Right cardiac atrium (tissue), 5 donors: Measurements from ENCODE around the gene SLC66A2. TPM values are rescaled to one million over a fixed set of nuclear protein-coding genes. Genes with fewer than 3 reads are reported as not detected.
A peak's percentile ranks its signal among the peaks of the same experiment; 100 is the strongest.

Source experiments
- ATAC-seq, 2 donors: fragments of 200-7000 bp; cut with Tn5 transposase; one replicate each; pipeline versions ENCODE4 v1.8.0 to v1.9.1; 2020; ENCODE audit warnings: moderate library complexity in 2 of 2, mild to moderate bottlenecking in 1 of 2
- DNase-seq, 3 donors: peaks; one replicate each; pipeline ENCODE4 v3.0.0-alpha.2; 2020
- H3K27ac ChIP-seq: one replicate; pipeline ENCODE4 v1.5.1; 2013; ENCODE audit warnings: mild to moderate bottlenecking, low read length, control low read depth, moderate library complexity
- H3K27me3 ChIP-seq: one replicate; pipeline ENCODE4 v1.6.1; 2013; ENCODE audit not compliant: control insufficient read depth, insufficient read depth
- H3K4me1 ChIP-seq: one replicate; pipeline ENCODE4 v1.6.1; 2013; ENCODE audit warnings: low read length; ENCODE audit not compliant: control insufficient read depth, insufficient read depth
- H3K4me3 ChIP-seq: one replicate; pipeline ENCODE4 v1.5.1; 2013; ENCODE audit warnings: low read length, control low read depth
- H3K9me3 ChIP-seq: one replicate; pipeline ENCODE4 v1.6.1; 2013; ENCODE audit warnings: low read length; ENCODE audit not compliant: control insufficient read depth
- WGBS: extraction: QIAGEN DNeasy Blood & Tissue Kit; methylation state at CpG from one replicate; pipeline ENCODE4 v1.1.7; 2013; 5-methylcytosine and 5-hydroxymethylcytosine counted together
- intact Hi-C, 4 donors: fragments of 100-400 bp; cut with DNase I; formaldehyde crosslinking; loops; one replicate each; pipeline versions ENCODE4 v1.11.0 to v1.14.0; 2022 to 2023
- polyA plus RNA-seq: library from polyadenylated mRNA; stranded (reverse); fragments of 200-250 nt; gene quantifications from one replicate; pipeline ENCODE4 v1.2.3, GENCODE V29; 2013
- total RNA-seq, 4 donors: library from RNA; stranded (reverse); fragmentation: NEBNext Ultra II Directional; extraction: Animal tissue kit (Norgen Biotek cat#: 25700); gene quantifications; one replicate each; pipeline ENCODE4 v1.2.1, GENCODE V29; 2021
- donor health status: healthy with polysubstance abuse.
- donor health status: DM: no; HTN: yes; CAD: no.
- donor health status: DM: no; HTN: no; CAD: no.
- donor health status: DM: no; HTN: yes; CAD: no; lungs with severe emphysema.
- donor health status: DM: yes; HTN: yes; CAD: no.

The SLC66A2 gene
- total and polyA plus RNA-seq, 5 donors = 24.7 to 40.0 (median 27.0) TPM

- no peak for ATAC-seq
- Histone ChIP-seq H3K9me3 (no peaks in the 10 kb centered on the region), H3K27me3 (no peaks in the 10 kb centered on the region), H3K4me3 (no peak overlapping the region), H3K4me1 (peaks cover 3% of the 10 kb centered on the region), H3K27ac (no peak overlapping the region)
- DNase-seq = no peak
- intact Hi-C loops = no loop called here
- 96% methylated on average over 7 of the region's 7 CpGs for WGBS
These were observed 32.3 kb upstream of the SLC66A2 start for GRCh38 chr18:79983793-79984192.

- no peaks in the 10 kb centered on the region for H3K27me3 ChIP-seq
- peaks cover 3% of the 10 kb centered on the region for H3K4me1 ChIP-seq
- ATAC-seq (no peak), DNase-seq (no peak)
- H3K27ac ChIP-seq = no peak overlapping the region
- no peak overlapping the region for H3K4me3 ChIP-seq
- WGBS = 84% methylated on average over 4 of the region's 4 CpGs
- intact Hi-C loops = no loop called here
- H3K9me3 ChIP-seq = no peaks in the 10 kb centered on the region
These were observed 31.8 kb upstream of the SLC66A2 start for GRCh38 chr18:79983253-79983652.

GRCh38 chr18:79982736-79983135 lies 31.3 kb upstream of the SLC66A2 start:
- H3K27ac ChIP-seq = no peak overlapping the region
- H3K4me1 ChIP-seq = peaks cover 3% of the 10 kb centered on the region
- 67% methylated on average over 6 of the region's 6 CpGs for WGBS
- DNase-seq (no peak), ATAC-seq (peak; percentile 15 to 50)
- H3K9me3 ChIP-seq = no peaks in the 10 kb centered on the region
- H3K4me3 ChIP-seq = no peak overlapping the region
- H3K27me3 ChIP-seq = no peaks in the 10 kb centered on the region
- intact Hi-C loops = no loop called here

GRCh38 chr18:79980585-79980984 lies 29.1 kb upstream of the SLC66A2 start:
- DNase-seq (no peak), ATAC-seq (no peak)
- Histone ChIP-seq H3K9me3 (no peaks in the 10 kb centered on the region), H3K27me3 (no peaks in the 10 kb centered on the region), H3K4me3 (no peak overlapping the region), H3K27ac (no peak overlapping the region), H3K4me1 (peaks cover 3% of the 10 kb centered on the region)
- intact Hi-C loops = no loop called here
- 86% methylated on average over 13 of the region's 13 CpGs for WGBS

GRCh38 chr18:79979843-79980242 lies 28.4 kb upstream of the SLC66A2 start:
- Histone ChIP-seq H3K27ac (no peak overlapping the region), H3K27me3 (no peaks in the 10 kb centered on the region), H3K4me3 (no peak overlapping the region), H3K4me1 (peaks cover 3% of the 10 kb centered on the region), H3K9me3 (no peaks in the 10 kb centered on the region)
- ATAC-seq (no peak), DNase-seq (no peak)
- intact Hi-C loops = no loop called here
- WGBS = 89% methylated on average over 5 of the region's 5 CpGs

- 74% methylated on average over 14 of the region's 14 CpGs for WGBS
- ATAC-seq (peak; percentile 39 to 63), DNase-seq (peak in 1 of 3 donors; percentile 71)
- no peaks in the 10 kb centered on the region for H3K4me1 ChIP-seq
- H3K27ac ChIP-seq = no peak overlapping the region
- H3K27me3 ChIP-seq = no peaks in the 10 kb centered on the region
- intact Hi-C loops = no loop called here
- no peaks in the 10 kb centered on the region for H3K9me3 ChIP-seq
- H3K4me3 ChIP-seq = no peak overlapping the region
These were observed 24.7 kb upstream of the SLC66A2 start for GRCh38 chr18:79975985-79976680.

GRCh38 chr18:79975043-79975442 lies 23.6 kb upstream of the SLC66A2 start:
- Histone ChIP-seq H3K4me1 (no peaks in the 10 kb centered on the region), H3K9me3 (no peaks in the 10 kb centered on the region), H3K27me3 (no peaks in the 10 kb centered on the region), H3K4me3 (no peak overlapping the region), H3K27ac (no peak overlapping the region)
- intact Hi-C loops = no loop called here
- ATAC-seq = no peak
- 82% methylated on average over 4 of the region's 4 CpGs for WGBS
- no peak for DNase-seq

- Histone ChIP-seq H3K27me3 (no peaks in the 10 kb centered on the region), H3K9me3 (no peaks in the 10 kb centered on the region), H3K27ac (no peak overlapping the region), H3K4me3 (no peak overlapping the region), H3K4me1 (no peaks in the 10 kb centered on the region)
- intact Hi-C loops = no loop called here
- no peak for DNase-seq
- no peak for ATAC-seq
- WGBS = 95% methylated on average over 4 of the region's 4 CpGs
These were observed 22.7 kb upstream of the SLC66A2 start for GRCh38 chr18:79974025-79974654.

GRCh38 chr18:79973517-79973916 lies 22.1 kb upstream of the SLC66A2 start:
- intact Hi-C loops = no loop called here
- 89% methylated on average over 16 of the region's 16 CpGs for WGBS

GRCh38 chr18:79972720-79973119 lies 21.3 kb upstream of the SLC66A2 start:
- DNase-seq = no peak
- no peak overlapping the region for H3K4me3 ChIP-seq
- no peaks in the 10 kb centered on the region for H3K27me3 ChIP-seq
- no peak for ATAC-seq
- no peaks in the 10 kb centered on the region for H3K4me1 ChIP-seq
- H3K27ac ChIP-seq = no peak overlapping the region
- intact Hi-C loops = no loop called here
- H3K9me3 ChIP-seq = no peaks in the 10 kb centered on the region
- 96% methylated on average over 3 of the region's 3 CpGs for WGBS

More at GRCh38 chr18:79973517-79973916, 22.1 kb upstream of the SLC66A2 start:
- H3K4me3 ChIP-seq = no peak overlapping the region
- no peaks in the 10 kb centered on the region for H3K27me3 ChIP-seq
- H3K27ac ChIP-seq = no peak overlapping the region
- DNase-seq = no peak
- no peaks in the 10 kb centered on the region for H3K4me1 ChIP-seq
- H3K9me3 ChIP-seq = no peaks in the 10 kb centered on the region
- no peak for ATAC-seq

GRCh38 chr18:79971986-79972385 lies 20.5 kb upstream of the SLC66A2 start:
- no peak for ATAC-seq
- H3K4me3 ChIP-seq = no peak overlapping the region
- 91% methylated on average over 9 of the region's 9 CpGs for WGBS
- intact Hi-C loops = no loop called here
- H3K27me3 ChIP-seq = no peaks in the 10 kb centered on the region
- no peaks in the 10 kb centered on the region for H3K9me3 ChIP-seq
- no peaks in the 10 kb centered on the region for H3K4me1 ChIP-seq
- no peak overlapping the region for H3K27ac ChIP-seq
- no peak for DNase-seq
